ENCODE results near the gene WASF2.

The WASF2 gene

DNA sequence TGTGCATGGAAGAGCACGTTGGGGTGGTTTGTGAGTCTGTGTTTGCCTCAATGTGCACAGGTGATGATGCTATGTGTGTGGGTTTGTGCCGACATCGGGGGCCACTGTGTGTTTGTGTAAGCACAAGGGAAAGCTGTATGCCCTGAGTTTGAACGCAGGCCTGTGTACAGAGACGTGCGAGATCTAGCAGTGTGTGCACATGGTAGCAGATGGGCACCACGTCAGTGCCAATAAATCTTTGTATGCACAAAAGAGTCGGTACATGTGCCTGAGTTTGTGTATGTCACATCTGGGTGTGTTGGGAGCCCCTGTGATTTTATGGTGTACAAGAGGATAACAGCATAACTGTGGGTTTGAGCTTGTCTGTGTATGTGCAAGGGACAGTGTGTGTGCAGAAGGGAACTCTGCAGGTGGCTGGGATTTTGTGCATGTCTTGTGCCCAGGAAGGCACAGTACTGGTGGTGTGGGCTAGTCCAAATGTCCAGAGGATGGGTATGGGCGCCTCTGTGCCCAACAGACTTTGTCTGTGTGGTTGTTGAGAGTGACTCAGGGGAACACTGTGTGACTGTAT lies 32.0 kb upstream of the WASF2 start:
- Histone ChIP-seq H3K36me3 (ENCODE audit: control insufficient read depth in 1 of 2, insufficient read depth in 2 of 2, low read length in 2 of 2) (no peaks in the 10 kb centered on the region), H3K27me3 (ENCODE audit: control insufficient read depth in 1 of 2, insufficient read depth in 2 of 2, low read length in 2 of 2) (no peaks in the 10 kb centered on the region), H3K4me3 (ENCODE audit: low read depth in 1 of 2, low read length in 2 of 2) (no peak overlapping the region), H3K4me1 (ENCODE audit: control insufficient read depth in 1 of 2, insufficient read depth in 2 of 2, low read length in 2 of 2) (peaks cover 72 to 74% of the 10 kb centered on the region in 2 donors), H3K9ac (ENCODE audit: low read depth in 1 of 2, low read length in 2 of 2) (peak overlapping the region in 1 of 2 donors; percentile 15), H3K27ac (ENCODE audit: low read depth, low read length) (no peak overlapping the region), H3K9me3 (ENCODE audit: control insufficient read depth in 1 of 2, low read length in 2 of 2) (no peaks in the 10 kb centered on the region)

DNA sequence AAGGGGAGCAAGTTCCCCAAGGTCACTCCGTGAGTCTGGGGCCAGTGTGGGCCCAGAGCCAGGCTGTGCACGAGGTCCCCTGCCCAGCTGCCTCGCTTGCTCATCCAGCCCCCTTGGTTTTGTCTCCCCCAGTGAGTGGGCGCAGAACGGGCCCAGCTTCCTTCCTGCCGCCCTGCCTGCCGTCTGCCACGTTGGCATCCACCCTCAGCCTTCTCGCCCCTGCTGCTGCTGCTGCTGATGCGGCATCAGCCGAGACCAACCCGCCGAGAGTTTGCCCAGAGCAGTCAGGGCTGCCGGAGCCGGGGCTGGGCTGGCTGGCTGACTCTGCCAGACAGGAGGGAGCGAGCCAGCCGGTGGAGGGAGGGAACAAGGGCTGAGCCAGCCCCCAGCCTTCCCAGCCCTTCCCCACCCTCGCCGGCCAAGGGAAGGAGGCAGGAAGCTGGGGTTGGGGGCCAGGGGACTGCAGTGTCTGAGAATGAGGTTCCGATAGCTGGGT lies 31.4 kb upstream of the WASF2 start:
- peak overlapping the region in 1 of 2 donors; percentile 20 for H3K9ac ChIP-seq (ENCODE audit: low read depth in 1 of 2, low read length in 2 of 2)
- H3K27ac ChIP-seq (ENCODE audit: low read depth, low read length) = no peak overlapping the region
- H3K4me1 ChIP-seq (ENCODE audit: control insufficient read depth in 1 of 2, insufficient read depth in 2 of 2, low read length in 2 of 2) = peaks cover 66 to 68% of the 10 kb centered on the region in 2 donors
- H3K27me3 ChIP-seq (ENCODE audit: control insufficient read depth in 1 of 2, insufficient read depth in 2 of 2, low read length in 2 of 2) = no peaks in the 10 kb centered on the region
- no peaks in the 10 kb centered on the region for H3K36me3 ChIP-seq (ENCODE audit: control insufficient read depth in 1 of 2, insufficient read depth in 2 of 2, low read length in 2 of 2)
- no peaks in the 10 kb centered on the region for H3K9me3 ChIP-seq (ENCODE audit: control insufficient read depth in 1 of 2, low read length in 2 of 2)
- peak overlapping the region in 1 of 2 donors; percentile 18 for H3K4me3 ChIP-seq (ENCODE audit: low read depth in 1 of 2, low read length in 2 of 2)

DNA sequence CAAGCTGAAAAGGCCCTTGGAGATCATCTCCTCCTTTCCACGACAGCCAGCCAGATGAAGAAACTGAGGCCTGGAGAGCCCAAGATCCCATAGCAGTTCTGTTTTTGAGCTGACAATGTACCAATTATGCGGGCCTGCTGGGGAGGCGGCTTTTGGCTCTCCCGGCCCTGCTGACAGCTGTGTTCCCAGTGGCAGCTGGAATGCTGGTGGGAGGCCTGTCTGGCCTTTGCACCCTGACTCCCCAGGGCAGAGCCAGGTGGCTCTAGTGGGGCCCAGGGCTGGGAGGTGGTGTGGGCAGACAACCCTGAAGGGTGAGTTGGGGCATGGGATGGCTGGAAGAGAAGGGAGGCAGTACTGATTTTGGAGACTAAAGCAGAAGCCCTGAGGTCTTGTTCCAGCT lies 30.7 kb upstream of the WASF2 start:
- Histone ChIP-seq H3K27me3 (ENCODE audit: control insufficient read depth in 1 of 2, insufficient read depth in 2 of 2, low read length in 2 of 2) (no peaks in the 10 kb centered on the region), H3K36me3 (ENCODE audit: control insufficient read depth in 1 of 2, insufficient read depth in 2 of 2, low read length in 2 of 2) (no peaks in the 10 kb centered on the region), H3K27ac (ENCODE audit: low read depth, low read length) (no peak overlapping the region), H3K9ac (ENCODE audit: low read depth in 1 of 2, low read length in 2 of 2) (peak overlapping the region in 1 of 2 donors; percentile 2), H3K4me1 (ENCODE audit: control insufficient read depth in 1 of 2, insufficient read depth in 2 of 2, low read length in 2 of 2) (peaks cover 59 to 61% of the 10 kb centered on the region in 2 donors), H3K4me3 (ENCODE audit: low read depth in 1 of 2, low read length in 2 of 2) (no peak overlapping the region), H3K9me3 (ENCODE audit: control insufficient read depth in 1 of 2, low read length in 2 of 2) (no peaks in the 10 kb centered on the region)

DNA sequence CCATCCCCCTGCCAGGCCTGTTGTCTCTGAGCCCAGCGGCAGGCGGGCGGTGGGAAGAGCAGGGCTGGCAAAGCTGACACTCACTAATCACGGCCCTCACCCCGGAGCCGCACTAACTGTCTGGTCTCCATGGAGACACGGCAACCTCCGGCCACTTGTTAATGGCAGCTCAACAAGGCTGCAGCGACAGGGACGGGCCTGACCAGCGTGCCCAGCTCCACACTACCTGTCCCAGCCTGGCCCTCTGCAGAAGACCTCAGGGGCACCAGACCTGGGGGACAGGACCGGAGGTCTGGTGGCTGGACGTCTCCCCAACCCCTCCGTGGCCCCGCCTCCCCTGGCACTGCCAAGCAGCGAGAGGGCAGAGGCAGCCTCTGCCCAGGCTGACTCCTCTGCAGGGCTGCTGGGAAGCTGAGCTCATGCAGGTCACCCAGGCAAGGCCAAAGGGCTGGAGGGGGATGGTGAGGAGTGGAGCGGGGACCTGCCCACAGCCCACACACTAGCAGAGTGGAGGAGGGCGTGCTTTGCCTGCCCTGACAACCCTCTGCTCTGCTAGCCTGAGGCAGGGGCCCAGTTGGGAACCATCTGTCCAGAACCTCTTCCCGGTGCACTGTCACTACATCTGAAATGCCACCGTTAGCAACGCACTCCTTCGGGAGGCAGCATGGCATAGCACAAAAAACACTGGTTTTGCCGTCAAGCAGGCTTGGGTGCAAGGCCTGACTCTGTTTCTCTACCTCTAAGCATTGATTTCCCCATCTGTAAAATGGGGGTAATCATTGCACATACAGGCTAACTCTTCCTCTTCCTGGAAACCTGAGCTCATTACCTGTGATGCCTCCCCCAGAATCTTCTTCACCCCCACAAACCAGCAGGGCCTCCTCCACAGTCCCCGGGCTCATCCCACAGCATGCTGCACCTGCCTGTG lies 29.6 kb upstream of the WASF2 start:
- peak overlapping the region; percentile 77 for H3K27ac ChIP-seq (ENCODE audit: low read depth, low read length)
- peaks cover 49 to 54% of the 10 kb centered on the region in 2 donors for H3K4me1 ChIP-seq (ENCODE audit: control insufficient read depth in 1 of 2, insufficient read depth in 2 of 2, low read length in 2 of 2)
- H3K27me3 ChIP-seq (ENCODE audit: control insufficient read depth in 1 of 2, insufficient read depth in 2 of 2, low read length in 2 of 2) = no peaks in the 10 kb centered on the region
- no peak overlapping the region for H3K4me3 ChIP-seq (ENCODE audit: low read depth in 1 of 2, low read length in 2 of 2)
- no peaks in the 10 kb centered on the region for H3K9me3 ChIP-seq (ENCODE audit: control insufficient read depth in 1 of 2, low read length in 2 of 2)
- H3K36me3 ChIP-seq (ENCODE audit: control insufficient read depth in 1 of 2, insufficient read depth in 2 of 2, low read length in 2 of 2) = no peaks in the 10 kb centered on the region
- peak overlapping the region; percentile 35 to 46 for H3K9ac ChIP-seq (ENCODE audit: low read depth in 1 of 2, low read length in 2 of 2)

DNA sequence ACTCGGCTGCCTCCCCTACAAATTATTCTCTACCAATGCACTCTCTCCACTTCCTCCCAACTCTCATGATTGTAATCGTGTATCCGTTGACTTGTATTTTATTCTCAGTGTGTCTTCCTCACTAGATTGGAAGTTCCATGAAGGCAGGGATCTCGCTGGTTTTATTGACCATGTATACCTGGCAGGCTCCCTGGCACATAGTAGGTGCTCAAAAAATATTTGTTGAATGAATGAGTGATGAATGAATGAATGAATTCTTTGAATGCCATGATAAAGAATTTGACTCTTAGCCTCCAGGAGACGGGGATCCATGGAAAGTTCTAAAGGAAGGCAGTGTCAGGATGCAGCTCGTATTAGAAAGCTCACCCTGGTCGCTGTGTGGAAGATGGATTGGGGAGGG lies 28.8 kb upstream of the WASF2 start:
- Histone ChIP-seq H3K4me1 (ENCODE audit: control insufficient read depth in 1 of 2, insufficient read depth in 2 of 2, low read length in 2 of 2) (peaks cover 50 to 53% of the 10 kb centered on the region in 2 donors), H3K9ac (ENCODE audit: low read depth in 1 of 2, low read length in 2 of 2) (peak overlapping the region in 1 of 2 donors; percentile 46), H3K9me3 (ENCODE audit: control insufficient read depth in 1 of 2, low read length in 2 of 2) (no peaks in the 10 kb centered on the region), H3K4me3 (ENCODE audit: low read depth in 1 of 2, low read length in 2 of 2) (peak overlapping the region; percentile 29 to 41), H3K36me3 (ENCODE audit: control insufficient read depth in 1 of 2, insufficient read depth in 2 of 2, low read length in 2 of 2) (no peaks in the 10 kb centered on the region), H3K27ac (ENCODE audit: low read depth, low read length) (peak overlapping the region; percentile 77), H3K27me3 (ENCODE audit: control insufficient read depth in 1 of 2, insufficient read depth in 2 of 2, low read length in 2 of 2) (no peaks in the 10 kb centered on the region)

DNA sequence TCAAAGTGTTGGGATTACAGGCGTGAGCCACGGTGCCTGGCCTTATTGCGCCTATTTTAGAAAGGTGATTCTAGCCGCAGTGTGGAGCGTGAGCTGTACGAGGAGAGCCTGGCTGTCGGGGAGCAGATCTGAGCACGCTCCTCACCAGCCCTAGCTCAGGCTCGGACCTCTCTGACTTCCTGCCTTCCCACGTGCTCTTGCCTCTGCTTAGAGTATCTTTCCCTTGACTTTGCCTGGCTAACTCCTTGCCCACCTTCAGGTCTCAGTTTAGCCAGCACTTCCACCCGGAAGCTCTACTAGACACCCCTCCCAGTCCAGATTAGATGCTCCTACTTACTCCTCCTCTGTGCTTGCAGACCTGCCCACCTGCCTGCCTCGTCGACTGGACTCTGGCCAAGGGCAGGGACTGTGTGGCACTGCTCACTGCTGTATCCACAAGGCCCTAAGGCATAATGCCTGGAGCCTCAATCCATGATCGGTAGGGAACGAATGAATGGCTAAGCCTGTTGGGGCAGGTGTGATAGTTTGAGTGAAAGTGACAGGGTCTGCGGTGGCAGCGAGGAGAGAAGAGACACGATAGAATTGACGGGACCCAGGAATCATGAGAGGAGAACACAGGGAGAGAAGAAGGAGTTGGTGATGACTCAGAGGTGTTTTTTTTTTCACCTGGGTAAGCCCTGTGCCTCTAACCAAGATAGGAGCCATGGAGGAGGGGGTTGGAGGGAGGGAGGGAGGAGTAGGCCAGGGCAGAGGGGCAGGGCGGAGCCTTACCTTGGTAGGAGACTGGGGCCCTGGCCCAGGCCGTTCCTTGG lies 28.1 kb upstream of the WASF2 start:
- Histone ChIP-seq H3K27ac (ENCODE audit: low read depth, low read length) (peak overlapping the region; percentile 79), H3K9ac (ENCODE audit: low read depth in 1 of 2, low read length in 2 of 2) (peak overlapping the region; percentile 46 to 70), H3K4me1 (ENCODE audit: control insufficient read depth in 1 of 2, insufficient read depth in 2 of 2, low read length in 2 of 2) (peaks cover 46 to 54% of the 10 kb centered on the region in 2 donors)

DNA sequence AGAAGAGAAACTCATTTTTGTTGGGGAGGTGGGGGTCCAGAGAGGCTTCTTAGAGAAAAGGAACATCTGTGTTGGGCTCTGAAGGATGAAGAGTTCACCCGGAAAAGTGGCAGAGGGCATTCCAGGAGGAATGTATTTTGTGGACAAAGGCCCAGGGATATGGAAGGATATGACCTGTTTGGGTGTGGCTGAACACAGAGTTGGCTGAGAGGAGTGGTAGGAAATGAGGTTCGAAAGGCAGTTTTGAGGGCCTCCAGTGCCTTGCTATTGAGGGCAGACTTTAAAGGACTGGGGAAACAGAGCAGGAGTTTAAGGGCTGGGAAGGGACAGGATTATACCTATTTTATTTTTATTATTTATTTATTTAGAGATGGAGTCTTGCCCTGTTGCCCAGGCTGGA lies 27.3 kb upstream of the WASF2 start:
- no peak overlapping the region for H3K9ac ChIP-seq (ENCODE audit: low read depth in 1 of 2, low read length in 2 of 2)
- no peaks in the 10 kb centered on the region for H3K36me3 ChIP-seq (ENCODE audit: control insufficient read depth in 1 of 2, insufficient read depth in 2 of 2, low read length in 2 of 2)
- no peaks in the 10 kb centered on the region for H3K27me3 ChIP-seq (ENCODE audit: control insufficient read depth in 1 of 2, insufficient read depth in 2 of 2, low read length in 2 of 2)
- H3K4me3 ChIP-seq (ENCODE audit: low read depth in 1 of 2, low read length in 2 of 2) = no peak overlapping the region
- H3K4me1 ChIP-seq (ENCODE audit: control insufficient read depth in 1 of 2, insufficient read depth in 2 of 2, low read length in 2 of 2) = peaks cover 39 to 46% of the 10 kb centered on the region in 2 donors
- H3K9me3 ChIP-seq (ENCODE audit: control insufficient read depth in 1 of 2, low read length in 2 of 2) = no peaks in the 10 kb centered on the region
- no peak overlapping the region for H3K27ac ChIP-seq (ENCODE audit: low read depth, low read length)

More for the DNA sequence above, 28.1 kb upstream of the WASF2 start:
- Histone ChIP-seq H3K9me3 (ENCODE audit: control insufficient read depth in 1 of 2, low read length in 2 of 2) (no peaks in the 10 kb centered on the region), H3K27me3 (ENCODE audit: control insufficient read depth in 1 of 2, insufficient read depth in 2 of 2, low read length in 2 of 2) (no peaks in the 10 kb centered on the region), H3K4me3 (ENCODE audit: low read depth in 1 of 2, low read length in 2 of 2) (peak overlapping the region; percentile 29 to 41), H3K36me3 (ENCODE audit: control insufficient read depth in 1 of 2, insufficient read depth in 2 of 2, low read length in 2 of 2) (no peaks in the 10 kb centered on the region)

DNA sequence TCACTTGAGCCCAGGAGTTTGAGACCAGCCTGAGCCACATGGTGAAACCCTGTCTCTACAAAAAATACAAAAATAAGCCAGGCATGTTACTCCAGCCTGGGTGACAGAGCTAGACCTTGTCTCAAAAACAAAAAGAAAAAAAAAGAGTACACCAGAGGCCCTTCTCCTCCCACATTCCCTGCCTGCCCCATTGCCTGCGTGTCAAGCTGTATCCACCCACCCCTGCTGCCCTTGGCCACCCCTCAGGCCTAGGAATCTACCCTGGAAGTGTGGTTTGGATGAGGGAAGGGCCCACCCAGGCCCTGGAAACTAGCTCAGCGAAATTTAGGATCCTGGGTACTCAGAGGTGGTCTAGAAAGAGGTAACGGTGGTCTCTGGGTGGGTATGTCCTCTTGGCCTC lies 25.7 kb upstream of the WASF2 start:
- H3K4me3 ChIP-seq (ENCODE audit: low read depth in 1 of 2, low read length in 2 of 2) = no peak overlapping the region
- no peaks in the 10 kb centered on the region for H3K36me3 ChIP-seq (ENCODE audit: control insufficient read depth in 1 of 2, insufficient read depth in 2 of 2, low read length in 2 of 2)
- H3K9ac ChIP-seq (ENCODE audit: low read depth in 1 of 2, low read length in 2 of 2) = no peak overlapping the region
- H3K9me3 ChIP-seq (ENCODE audit: control insufficient read depth in 1 of 2, low read length in 2 of 2) = no peaks in the 10 kb centered on the region
- H3K27ac ChIP-seq (ENCODE audit: low read depth, low read length) = no peak overlapping the region
- H3K4me1 ChIP-seq (ENCODE audit: control insufficient read depth in 1 of 2, insufficient read depth in 2 of 2, low read length in 2 of 2) = peaks cover 28 to 29% of the 10 kb centered on the region in 2 donors
- no peaks in the 10 kb centered on the region for H3K27me3 ChIP-seq (ENCODE audit: control insufficient read depth in 1 of 2, insufficient read depth in 2 of 2, low read length in 2 of 2)

DNA sequence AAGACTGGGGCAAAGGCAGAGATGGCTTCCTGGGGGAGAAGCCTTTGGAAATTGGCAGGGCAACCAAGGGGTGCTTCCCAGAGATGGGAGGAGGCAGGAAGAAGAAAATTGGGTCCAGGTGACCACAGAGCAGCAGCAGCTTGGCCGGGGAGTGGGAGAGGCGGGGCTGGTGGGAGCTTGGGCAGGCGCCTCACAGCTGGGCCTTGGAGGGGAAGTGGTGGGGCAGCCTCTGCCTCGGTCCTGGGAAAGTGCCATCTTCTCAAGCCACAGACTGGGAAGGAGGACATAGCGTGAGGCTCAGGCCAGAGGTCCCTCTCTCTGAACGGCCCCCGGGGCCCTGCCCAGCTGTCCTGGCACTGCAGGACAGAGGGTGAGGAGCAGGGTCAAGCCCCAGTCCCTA lies 24.0 kb upstream of the WASF2 start:
- H3K4me3 ChIP-seq (ENCODE audit: low read depth in 1 of 2, low read length in 2 of 2) = no peak overlapping the region
- H3K9ac ChIP-seq (ENCODE audit: low read depth in 1 of 2, low read length in 2 of 2) = no peak overlapping the region
- peaks cover 24 to 30% of the 10 kb centered on the region in 2 donors for H3K4me1 ChIP-seq (ENCODE audit: control insufficient read depth in 1 of 2, insufficient read depth in 2 of 2, low read length in 2 of 2)
- H3K9me3 ChIP-seq (ENCODE audit: control insufficient read depth in 1 of 2, low read length in 2 of 2) = no peaks in the 10 kb centered on the region
- no peaks in the 10 kb centered on the region for H3K36me3 ChIP-seq (ENCODE audit: control insufficient read depth in 1 of 2, insufficient read depth in 2 of 2, low read length in 2 of 2)
- H3K27ac ChIP-seq (ENCODE audit: low read depth, low read length) = no peak overlapping the region
- H3K27me3 ChIP-seq (ENCODE audit: control insufficient read depth in 1 of 2, insufficient read depth in 2 of 2, low read length in 2 of 2) = no peaks in the 10 kb centered on the region
